NAMALWA (cell line): ENCODE results near the gene CTNNA1.
"Not testable (repeated sequence)": the region's sequence is repeated elsewhere in the genome, so short reads cannot be mapped to it uniquely, and the experiment has no call there.

ENCODE experiments used
- DNase-seq: peaks from one replicate; pipeline ENCODE4 v3.0.0-alpha.2; 2015; ENCODE audit warnings: low spot score

CTNNA1 gene, protein sequence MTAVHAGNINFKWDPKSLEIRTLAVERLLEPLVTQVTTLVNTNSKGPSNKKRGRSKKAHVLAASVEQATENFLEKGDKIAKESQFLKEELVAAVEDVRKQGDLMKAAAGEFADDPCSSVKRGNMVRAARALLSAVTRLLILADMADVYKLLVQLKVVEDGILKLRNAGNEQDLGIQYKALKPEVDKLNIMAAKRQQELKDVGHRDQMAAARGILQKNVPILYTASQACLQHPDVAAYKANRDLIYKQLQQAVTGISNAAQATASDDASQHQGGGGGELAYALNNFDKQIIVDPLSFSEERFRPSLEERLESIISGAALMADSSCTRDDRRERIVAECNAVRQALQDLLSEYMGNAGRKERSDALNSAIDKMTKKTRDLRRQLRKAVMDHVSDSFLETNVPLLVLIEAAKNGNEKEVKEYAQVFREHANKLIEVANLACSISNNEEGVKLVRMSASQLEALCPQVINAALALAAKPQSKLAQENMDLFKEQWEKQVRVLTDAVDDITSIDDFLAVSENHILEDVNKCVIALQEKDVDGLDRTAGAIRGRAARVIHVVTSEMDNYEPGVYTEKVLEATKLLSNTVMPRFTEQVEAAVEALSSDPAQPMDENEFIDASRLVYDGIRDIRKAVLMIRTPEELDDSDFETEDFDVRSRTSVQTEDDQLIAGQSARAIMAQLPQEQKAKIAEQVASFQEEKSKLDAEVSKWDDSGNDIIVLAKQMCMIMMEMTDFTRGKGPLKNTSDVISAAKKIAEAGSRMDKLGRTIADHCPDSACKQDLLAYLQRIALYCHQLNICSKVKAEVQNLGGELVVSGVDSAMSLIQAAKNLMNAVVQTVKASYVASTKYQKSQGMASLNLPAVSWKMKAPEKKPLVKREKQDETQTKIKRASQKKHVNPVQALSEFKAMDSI

DNA sequence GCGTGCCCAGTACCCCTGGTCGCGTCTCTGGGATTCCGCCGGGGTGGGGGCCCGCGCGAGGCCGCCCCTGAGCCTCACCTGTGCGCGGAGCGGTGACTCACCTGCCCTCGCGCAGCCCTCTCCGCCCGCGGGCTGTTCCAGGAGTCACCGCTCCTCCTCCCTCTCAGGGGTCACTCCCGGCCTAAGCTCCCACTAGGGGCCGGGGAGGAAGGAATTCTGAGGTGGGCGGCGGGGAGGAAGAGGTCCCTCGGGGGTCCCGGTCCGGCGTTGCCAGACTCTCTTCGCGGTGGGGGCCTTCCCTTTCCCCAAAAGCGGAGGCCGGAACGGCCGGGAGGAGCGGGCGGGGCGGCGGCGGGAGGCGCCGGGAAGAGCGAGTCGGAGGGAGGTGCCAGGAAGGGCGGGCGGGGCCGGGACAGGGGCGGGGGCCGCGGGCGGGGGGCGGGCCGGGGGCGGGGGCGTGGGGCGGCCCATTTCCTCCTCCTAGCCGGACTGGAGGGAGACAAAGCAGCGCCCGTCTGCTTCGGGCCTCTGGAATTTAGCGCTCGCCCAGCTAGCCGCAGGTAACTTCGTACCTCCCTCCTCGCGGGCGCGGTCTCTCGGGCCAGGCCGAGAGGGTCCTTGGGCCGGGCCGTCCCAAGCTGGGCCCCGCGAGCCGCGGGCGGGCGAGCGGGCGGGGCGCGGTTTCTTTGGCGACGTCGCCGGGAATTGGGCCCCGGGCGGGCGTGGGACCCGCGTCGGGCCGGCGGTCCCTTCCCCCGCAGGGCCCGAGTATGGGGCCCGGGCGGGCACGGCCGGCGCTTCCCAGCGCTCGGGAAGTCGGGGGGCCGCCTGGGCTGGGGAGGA is at the start of gene CTNNA1:
CTNNA1 (plus strand) TSS at position 475 of the 843 bp plus-strand sequence. CDS start 28,500 bp downstream, outside the sequence.
- no peak for DNase-seq

DNA sequence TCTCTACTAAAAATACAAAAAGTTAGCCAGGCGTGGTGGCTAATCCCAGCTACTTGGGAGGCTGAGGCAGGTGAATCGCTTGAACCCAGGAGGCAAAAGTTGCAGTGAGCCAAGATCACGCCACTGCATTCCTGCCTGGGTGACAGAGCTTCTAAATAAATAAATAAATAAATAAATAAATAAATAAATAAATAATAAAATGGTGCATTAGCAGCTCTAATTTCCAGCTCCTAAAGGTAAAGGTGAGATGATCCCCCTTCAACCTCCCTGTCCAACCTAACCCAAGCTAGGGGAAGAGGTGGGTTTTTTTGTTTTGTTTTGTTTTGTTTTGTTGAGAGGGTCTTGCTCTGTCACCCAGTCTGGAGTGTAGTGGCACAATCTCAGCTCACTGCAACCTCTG is 49.4 kb upstream of the CTNNA1 start:
- DNase-seq, result not testable (repeated sequence)

DNA sequence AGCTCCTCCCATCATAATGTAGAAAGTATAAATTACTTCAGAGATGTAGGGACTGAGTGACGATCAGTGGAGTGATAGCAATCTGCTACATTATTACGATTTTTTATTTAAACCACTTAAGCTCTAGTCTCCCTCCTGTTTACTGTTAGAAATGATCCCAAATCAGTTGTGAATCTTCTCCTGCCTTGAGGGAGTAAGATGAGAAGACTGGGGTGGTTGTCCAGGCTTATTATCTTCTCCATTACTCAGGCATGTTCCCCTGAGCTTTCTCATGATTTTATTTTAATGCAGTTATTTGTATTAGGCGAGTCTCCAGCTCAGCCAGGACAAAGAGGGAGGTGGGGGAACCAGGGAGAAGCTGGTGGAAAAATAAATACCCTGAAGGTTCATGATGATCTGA is 48.2 kb upstream of the CTNNA1 start:
- no peak for DNase-seq

DNA sequence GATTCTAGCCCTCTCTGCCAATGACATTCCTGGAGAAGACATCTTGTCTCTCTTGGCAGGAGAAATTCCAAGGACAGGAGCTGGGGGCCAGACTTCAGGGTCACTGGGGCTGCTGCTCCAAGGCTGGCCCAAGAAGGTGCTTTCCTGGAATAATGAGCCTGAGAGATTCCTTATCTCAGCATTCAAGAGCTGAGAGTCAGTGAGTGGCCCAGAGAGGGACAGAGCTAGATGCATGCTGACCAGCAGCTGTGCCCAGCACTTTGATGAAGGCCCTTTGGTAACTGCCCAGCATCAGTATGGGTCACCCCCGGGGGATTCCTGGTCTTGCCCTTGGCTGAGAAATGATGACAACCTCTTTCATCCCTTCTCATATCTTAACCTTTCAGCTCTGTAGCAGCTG is 47.7 kb upstream of the CTNNA1 start:
- no peak for DNase-seq

DNA sequence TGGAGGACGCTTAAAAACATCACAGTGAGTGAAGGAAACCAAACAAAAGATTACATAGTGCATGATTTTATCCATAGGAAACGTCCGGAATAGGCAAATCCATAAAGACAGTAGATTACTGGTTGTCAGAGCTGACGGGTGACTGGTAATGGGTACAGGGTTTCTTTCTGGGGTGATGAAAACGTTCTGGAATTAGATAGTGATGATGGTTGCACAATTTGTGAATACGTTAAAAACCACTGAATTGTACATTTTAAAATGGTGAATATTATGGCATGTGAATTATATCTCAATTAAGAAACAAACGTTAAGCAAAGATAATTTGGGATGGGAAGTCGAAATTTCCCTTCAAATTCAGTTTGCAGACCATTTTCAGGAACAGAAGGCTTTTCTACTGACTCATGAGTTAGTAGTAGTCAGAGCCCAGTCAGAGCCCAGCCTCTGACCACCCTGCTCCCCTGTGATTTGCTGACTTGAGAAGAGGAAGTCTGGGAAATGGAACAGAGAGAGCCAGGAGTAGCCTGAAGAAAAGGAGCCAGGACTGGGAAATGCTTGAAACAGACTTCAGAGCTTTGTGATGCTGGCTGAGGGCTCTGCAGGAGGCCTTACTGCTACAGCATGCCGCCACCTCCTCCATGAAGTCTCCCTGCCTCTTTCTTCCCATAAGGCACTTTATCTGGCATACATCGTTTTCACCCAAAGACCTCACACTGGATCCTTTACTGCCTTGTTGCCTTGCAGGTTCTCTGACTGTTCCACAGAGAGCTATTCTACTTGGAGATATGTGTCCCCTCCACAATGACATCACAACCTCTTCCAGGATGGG is 46.4 kb upstream of the CTNNA1 start:
- DNase-seq, result no peak

DNA sequence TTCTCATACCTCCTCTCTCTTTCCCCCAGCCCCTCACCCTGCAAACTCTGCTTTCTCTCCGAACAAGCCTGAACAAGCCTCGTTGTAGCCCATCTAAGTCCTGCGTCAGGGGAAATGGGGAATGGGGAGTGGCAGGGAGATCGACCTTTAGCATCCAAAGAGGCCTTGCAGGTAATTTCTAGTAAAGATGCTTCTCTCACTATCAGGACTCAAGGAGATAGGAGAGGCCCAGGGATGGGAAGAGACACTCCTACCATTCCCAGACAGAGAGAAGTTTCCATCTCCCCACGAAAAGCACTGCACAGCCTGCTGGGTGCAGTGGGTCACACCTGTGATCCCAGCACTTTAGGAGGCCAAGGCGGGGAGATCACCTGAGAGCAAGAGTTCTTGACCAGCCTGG is 44.4 kb upstream of the CTNNA1 start:
- DNase-seq, result no peak

DNA sequence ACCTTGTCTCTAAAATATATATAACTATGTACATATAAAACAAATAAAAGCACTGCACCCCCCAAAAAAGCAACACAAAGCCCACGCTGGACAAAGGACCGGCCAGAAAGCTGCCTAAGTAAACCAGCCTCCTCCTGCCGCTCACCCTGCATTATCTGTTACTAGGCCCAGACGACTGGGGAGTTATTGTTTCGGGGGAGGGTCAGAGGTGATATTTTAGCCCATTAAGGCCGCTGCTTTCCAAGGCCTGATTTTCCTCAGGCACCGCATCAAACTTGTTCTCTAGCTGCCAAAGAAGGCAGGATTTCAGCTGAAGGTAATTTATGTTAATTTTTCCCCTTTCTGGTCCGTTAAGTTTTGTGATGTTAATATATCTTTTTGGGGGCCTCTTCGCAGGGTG is 44.0 kb upstream of the CTNNA1 start:
- no peak for DNase-seq

DNA sequence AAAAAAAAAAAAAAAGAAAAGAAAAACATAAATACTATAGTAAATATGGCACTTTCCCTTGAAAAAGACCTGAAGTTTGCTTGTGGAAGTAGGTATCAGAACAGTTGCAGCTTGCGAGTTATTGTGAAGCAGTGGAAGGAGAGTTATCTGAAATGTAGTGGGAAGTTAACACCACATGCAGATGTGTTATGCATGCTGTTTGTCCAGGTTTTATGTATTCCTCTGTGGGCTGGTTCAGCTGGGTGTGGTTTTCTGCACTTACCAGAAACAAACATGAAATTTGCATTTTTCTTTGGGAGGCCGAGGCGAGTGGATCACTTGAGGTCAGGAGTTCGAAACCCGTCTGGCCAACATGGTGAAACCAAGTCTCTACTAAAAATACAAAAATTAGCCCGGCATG is 42.1 kb upstream of the CTNNA1 start:
- no peak for DNase-seq

DNA sequence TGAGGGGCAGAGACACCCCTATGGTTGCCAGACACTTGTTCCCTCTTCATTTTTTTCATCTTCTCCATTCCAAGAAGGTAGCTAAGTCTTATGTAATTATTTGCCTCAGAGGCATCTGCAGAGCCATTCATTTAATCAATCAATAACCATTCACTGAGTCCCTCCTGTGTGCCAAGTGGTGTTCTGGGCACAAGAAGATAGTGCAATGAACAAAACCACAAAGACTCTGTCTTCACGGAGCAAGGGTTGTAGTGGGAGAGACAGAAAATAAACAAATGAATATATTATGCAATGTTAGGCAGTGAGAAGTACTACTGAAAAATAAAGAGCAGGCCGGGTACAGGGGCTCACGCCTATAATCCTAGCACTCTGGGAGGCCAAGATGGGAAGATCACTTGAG is 41.4 kb upstream of the CTNNA1 start:
- no peak for DNase-seq

DNA sequence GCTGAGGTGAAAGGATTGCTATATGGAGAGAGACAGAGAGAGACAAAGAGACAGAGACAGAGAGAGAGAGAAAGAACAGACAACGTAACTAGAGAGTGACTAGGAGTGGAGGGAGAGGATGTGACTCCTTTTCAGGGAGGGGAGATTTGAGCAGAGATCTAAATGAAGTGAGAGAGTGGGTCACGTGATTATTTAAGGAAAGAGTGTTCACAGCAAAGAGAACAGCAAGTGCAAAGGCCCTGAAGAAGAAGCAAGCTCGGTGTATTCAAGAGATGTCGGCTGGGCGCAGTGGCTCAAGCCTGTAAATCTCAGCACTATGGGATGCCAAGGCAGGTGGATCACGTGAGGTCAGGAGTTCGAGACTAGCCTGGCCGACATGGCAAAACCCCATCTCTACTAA is 40.9 kb upstream of the CTNNA1 start:
- DNase-seq, result no peak

DNA sequence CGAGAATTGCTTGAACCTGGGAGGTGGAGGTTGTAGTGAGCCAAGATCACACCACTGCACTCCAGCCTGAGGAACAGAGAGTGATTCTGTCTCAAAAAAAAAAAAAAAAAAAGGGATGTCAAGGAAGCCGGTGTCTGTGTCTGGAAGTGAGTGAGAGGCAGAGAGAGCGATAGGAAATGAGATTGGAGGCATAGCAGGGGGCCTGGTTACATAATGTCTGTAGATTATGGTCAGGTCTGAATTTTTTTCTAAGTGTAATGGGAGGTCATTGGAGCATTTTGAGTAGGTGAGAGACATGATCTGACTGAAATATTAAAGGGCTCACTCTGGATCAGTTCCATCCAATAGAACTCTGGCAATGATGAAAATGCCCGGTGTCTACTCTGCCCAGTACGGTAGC is 40.4 kb upstream of the CTNNA1 start:
- DNase-seq, result no peak

DNA sequence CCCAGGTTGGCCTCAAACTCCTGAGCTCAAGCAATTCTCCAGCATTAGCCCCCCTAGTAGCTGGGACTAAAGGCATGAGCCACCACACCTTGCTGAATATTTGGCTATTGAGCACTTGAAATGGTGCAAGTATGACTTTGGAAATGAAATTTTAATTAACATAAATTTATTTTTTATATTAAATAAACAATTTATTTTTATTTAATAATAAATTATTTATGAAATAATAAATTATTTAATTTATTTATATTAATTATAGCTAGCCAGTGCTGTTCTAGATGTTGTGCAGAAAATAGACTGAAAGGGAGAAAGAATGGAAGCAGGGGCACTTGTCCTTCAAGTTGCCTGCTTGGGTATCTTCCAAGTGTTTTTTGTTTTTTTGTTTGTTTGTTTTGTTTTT is 40.0 kb upstream of the CTNNA1 start:
- no peak for DNase-seq

DNA sequence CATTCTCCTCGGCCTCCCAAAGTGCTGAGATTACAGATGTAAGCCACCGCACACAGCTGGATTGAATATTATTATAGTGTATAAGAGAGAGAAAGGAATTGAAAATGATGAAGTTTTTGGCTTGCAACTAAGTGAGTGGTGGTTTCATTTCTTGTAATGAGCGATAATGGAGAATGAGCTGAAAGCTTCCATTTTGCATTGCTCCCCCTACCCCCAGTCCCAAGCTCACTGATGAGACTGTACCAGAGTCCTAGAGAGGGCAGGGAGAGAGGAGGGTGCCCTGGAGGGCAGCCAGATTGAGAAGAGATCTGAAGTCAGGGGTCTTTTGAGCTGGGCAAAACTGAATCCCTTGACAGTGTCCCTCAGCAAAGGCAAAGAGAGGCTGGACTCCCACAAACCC is 38.5 kb upstream of the CTNNA1 start:
- no peak for DNase-seq

DNA sequence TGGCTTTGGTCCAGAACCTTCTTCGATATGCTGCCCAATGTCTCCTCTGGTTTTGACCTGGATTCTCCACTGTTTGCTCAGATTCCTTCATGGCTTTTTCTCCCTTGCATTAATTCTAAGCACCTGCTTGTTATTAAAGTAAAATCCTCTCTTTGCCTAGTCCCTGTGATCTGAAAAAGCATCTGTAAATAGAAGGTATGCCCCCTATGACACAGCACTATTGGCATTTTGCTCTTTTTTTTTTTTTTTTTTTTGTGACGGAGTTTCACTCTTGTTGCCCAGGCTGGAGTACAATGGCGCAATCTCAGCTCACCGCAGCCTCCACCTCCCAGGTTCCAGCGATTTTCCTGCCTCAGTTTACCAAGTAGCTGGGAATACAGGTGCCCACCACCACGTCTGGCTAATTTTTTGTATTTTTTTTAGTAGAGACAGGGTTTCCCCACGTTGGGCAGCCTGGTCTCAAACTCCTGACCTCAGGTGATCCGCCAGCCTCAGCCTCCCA is 37.2 kb upstream of the CTNNA1 start:
- DNase-seq, result not testable (repeated sequence)

DNA sequence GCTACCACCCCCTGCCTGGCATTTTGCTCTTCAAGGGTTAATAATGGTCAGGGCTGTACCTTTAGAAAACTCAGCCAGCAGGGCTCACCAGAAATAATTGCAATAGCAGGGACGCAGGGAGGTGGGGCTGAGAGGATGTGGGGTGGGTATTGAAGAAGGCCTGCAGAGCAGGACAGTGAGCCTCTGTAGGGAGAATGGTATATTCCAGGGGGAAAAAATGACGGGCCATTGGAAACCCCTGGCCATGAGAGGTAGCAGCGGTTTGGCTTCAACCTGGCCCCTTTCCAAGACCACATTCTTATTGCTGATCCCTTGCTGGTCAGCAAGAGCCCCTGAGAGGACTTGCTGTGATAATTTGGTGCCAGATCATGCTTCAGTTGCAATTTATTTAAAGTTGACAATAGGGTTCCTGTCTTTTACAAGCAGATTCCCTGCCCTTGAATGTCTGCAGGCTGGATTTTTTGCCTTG is 36.7 kb upstream of the CTNNA1 start:
- DNase-seq, result no peak

DNA sequence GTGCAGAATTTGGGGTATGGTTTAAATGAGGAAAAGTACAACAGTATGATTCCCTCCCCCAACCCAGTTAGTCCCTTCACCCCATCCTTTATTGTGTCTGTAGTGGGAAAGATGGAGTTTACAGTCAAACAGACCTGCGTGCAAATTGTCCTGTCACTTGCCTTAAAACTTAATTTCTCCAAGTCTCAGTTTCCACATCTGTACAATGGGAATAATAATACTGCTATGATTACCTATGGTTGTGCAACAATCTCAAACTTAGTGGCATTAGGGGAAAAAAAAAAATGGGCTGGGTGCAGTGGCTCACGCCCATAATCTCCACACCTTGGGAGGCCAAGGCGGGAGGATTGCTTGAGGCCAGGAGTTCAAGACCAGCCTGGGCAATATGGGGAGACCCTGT is 35.8 kb upstream of the CTNNA1 start:
- no peak for DNase-seq

DNA sequence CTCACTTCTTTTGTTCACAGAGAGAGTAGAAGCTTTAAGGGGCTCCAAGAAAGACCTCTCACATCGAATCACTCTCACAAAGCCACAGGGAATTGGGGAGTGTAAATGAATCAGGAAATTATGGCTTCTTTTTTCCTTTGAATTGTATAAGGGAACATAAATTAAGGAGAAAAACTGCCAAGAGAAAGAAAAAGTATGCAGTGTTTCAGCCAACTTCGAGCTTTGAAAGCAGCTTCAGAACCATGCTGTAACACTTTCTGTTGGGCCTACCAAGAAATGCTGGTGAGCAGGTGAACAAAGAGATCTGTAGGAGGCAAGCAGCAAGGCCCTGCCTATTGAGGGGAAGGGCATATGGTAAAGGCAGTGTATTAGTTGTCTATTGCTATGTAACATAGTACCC is 33.4 kb upstream of the CTNNA1 start:
- DNase-seq, result no peak

DNA sequence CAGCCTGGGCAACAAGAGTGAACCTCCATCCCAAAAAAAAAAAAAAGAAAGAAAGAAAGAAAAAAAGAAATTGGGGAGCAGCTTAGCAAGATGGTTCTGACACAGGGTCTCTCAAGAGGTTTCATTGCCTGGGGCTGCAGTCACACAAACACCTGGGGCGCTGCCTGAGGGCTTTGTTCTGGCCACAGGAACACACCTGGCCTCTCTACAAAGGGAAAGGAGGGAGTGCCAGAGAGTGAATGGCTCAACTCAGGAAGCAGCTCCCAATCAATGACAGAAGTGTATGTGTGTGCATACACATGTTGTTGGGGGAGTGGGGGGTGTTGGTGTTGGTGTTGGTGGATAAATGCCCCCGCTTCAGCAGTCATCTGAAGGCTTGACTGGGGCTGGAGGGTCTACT is 32.4 kb upstream of the CTNNA1 start:
- no peak for DNase-seq

DNA sequence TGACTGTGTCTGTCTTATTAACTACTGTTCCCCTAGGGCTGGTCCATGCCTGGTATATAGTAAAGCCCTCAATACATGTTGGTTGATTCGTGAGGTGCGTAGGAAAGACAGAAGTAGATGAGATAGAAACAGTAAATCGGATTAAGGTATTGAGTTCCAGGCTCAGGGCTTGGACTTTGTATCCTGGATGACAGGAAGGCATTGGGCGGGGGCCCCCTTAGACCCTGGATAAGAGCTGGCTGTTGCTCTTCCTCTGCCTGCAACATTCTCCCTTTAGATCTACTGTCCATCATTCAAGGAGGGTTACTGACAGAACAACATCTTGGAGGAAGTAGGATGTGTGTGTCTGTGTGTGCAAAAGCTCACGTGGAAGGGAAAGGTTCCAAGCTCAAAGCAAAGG is 31.2 kb upstream of the CTNNA1 start:
- no peak for DNase-seq

DNA sequence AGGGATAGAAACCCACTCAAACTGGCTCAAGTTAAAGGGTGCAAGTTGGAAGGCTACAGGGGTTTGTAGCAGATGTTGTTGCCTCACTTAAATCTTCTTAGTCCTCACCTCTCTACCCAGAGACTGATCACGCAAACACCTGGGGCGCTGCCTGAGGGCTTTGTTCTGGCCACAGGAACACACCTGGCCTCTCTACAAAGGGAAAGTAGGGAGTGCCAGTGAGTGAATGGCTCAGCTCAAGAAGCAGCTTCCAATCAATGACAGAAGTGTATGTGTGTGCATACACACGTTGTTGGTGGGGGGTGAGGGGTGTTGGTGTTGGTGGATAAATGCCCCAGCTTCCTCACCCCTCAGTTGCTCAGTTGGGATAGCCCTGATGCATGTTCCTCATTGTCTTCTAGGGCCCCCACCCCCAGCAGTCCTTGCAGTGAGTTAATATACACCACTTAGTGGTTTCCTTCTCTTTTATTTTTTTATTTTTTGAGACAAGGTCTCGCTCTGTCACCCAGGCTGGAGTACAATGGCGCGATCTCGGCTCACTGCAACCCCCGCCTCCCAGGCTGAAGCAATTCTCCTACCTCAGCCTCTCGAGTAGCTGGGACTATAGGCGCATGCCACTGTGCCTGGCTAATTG is 30.6 kb upstream of the CTNNA1 start:
- no peak for DNase-seq
